ENCODE measurements around the gene LRRC10B.
A peak's percentile ranks its signal among the peaks of the same experiment; 100 is the strongest.

LRRC10B gene

DNA sequence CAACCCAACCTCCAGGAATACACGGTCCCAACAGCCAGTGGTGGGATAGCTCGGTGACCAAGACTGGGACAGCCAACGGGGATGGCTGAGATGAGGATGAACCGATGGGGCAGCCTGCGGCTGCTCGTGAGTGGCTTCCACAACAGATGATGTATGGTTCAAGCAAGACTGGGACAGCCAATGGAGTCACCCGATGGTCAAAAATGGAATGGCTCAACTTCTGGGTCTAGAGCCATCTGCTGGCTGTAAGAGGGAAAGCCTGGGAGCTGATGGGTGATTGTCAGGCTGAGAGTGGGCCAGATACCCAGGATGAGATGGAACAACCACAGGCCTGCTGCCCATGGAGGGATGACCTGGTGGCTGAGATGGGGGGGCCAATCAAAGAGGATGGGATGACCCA, 36.8 kb downstream of the LRRC10B start:
- no peak for DNase-seq (ENCODE audit: low read depth)
- TF ChIP-seq, protein P1, sequence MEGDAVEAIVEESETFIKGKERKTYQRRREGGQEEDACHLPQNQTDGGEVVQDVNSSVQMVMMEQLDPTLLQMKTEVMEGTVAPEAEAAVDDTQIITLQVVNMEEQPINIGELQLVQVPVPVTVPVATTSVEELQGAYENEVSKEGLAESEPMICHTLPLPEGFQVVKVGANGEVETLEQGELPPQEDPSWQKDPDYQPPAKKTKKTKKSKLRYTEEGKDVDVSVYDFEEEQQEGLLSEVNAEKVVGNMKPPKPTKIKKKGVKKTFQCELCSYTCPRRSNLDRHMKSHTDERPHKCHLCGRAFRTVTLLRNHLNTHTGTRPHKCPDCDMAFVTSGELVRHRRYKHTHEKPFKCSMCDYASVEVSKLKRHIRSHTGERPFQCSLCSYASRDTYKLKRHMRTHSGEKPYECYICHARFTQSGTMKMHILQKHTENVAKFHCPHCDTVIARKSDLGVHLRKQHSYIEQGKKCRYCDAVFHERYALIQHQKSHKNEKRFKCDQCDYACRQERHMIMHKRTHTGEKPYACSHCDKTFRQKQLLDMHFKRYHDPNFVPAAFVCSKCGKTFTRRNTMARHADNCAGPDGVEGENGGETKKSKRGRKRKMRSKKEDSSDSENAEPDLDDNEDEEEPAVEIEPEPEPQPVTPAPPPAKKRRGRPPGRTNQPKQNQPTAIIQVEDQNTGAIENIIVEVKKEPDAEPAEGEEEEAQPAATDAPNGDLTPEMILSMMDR (IDR thresholded peaks at IDR 0.05; ENCODE audit: control insufficient read depth, insufficient read depth, low read depth, low read length, missing control alignments), result peak; percentile 42
- H3K4me3 ChIP-seq (ENCODE audit: control insufficient read depth, low read depth, low read length), result no peak overlapping the region

DNA sequence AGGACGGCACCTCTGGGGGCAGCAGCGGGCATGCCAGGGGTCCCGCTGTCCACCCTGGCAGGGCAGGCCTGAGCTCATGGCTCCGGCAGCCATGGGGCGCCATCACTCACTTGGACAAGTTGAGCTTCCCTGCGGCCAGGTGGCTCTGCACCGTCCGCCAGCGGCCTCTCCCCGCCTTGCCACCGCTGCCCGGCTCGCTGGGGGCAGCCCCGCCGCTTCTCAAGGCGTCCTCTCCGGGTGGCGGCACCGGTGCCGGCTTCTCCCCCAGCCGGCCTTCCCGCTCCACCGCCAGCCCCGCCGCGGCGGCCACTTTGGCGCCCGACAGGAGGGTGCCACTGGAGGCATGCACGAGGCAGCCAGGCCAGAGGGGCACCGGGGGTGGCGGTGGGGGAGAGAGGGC, 37.4 kb downstream of the LRRC10B start:
- no peak for DNase-seq (ENCODE audit: low read depth)
- TF ChIP-seq, protein P1 (IDR thresholded peaks at IDR 0.05; ENCODE audit: control insufficient read depth, insufficient read depth, low read depth, low read length, missing control alignments), result no peak
- H3K4me3 ChIP-seq (ENCODE audit: control insufficient read depth, low read depth, low read length), result no peak overlapping the region

DNA sequence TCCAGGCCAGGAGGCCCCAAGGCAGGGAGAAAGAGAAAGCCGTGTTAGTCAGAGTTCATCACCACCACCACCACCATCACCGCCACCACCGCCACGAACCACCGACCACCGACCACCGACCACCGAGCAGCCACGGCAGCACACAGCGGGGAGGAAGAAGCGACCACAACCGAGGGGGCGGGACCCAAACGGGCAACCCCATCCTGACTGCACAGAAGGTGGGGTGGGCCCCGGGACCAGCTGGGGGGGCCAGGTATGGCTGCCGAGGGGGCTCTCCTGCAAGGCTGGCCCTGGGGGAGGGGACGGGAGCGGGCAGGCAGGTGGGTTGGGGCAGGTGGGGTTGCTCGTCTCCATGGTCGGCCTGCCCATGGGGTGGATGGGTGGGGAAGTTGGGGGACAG, 38.1 kb downstream of the LRRC10B start:
- no peak overlapping the region for H3K4me3 ChIP-seq (ENCODE audit: control insufficient read depth, low read depth, low read length)
- TF ChIP-seq, protein P1 (IDR thresholded peaks at IDR 0.05; ENCODE audit: control insufficient read depth, insufficient read depth, low read depth, low read length, missing control alignments), result no peak

DNA sequence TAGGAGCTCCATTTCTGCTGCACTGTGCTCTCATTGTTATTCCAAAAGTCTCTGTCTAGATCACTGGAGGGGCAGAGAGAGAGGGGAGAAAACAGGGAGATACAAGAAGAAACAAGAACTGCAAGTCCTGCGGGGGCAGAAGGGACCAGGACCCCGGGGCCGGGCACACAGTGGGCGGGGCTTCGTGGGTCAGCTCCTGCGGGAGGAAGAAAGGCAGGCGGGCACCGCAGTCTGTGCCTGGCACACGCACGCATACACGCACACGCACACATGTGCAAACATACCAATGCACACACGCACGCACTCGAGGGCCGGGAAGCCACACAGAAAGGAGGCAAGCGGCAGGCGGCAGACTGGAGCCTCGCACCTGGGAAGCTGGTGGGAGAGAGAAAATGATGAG, 38.7 kb downstream of the LRRC10B start:
- DNase-seq (ENCODE audit: low read depth), result no peak
- H3K4me3 ChIP-seq (ENCODE audit: control insufficient read depth, low read depth, low read length), result no peak overlapping the region
- TF ChIP-seq, protein P1 (IDR thresholded peaks at IDR 0.05; ENCODE audit: control insufficient read depth, insufficient read depth, low read depth, low read length, missing control alignments), result no peak

More for the DNA sequence above, 38.1 kb downstream of the LRRC10B start:
- DNase-seq (ENCODE audit: low read depth), result no peak

DNA sequence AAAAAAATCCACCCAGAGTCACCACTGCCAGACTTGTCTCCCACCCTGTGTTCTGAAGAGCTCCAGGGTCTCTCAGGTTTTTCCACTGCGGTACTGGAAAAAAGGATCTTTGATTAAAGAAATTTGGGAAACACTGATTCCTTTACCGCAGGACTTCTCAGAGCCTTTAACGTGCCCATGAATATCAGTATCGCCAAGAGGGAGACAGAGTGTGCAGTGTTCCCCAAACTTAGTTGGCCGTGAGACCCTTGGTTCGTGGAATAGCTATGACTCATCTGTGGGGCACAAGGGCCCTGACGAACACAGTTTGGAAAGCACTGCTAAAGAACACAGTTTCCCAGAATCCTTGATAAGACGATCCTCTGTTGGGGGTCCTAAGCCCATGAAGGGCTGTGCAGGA, 40.6 kb downstream of the LRRC10B start:
- TF ChIP-seq, protein P1 (IDR thresholded peaks at IDR 0.05; ENCODE audit: control insufficient read depth, insufficient read depth, low read depth, low read length, missing control alignments), result no peak
- no peak overlapping the region for H3K4me3 ChIP-seq (ENCODE audit: control insufficient read depth, low read depth, low read length)
- no peak for DNase-seq (ENCODE audit: low read depth)

DNA sequence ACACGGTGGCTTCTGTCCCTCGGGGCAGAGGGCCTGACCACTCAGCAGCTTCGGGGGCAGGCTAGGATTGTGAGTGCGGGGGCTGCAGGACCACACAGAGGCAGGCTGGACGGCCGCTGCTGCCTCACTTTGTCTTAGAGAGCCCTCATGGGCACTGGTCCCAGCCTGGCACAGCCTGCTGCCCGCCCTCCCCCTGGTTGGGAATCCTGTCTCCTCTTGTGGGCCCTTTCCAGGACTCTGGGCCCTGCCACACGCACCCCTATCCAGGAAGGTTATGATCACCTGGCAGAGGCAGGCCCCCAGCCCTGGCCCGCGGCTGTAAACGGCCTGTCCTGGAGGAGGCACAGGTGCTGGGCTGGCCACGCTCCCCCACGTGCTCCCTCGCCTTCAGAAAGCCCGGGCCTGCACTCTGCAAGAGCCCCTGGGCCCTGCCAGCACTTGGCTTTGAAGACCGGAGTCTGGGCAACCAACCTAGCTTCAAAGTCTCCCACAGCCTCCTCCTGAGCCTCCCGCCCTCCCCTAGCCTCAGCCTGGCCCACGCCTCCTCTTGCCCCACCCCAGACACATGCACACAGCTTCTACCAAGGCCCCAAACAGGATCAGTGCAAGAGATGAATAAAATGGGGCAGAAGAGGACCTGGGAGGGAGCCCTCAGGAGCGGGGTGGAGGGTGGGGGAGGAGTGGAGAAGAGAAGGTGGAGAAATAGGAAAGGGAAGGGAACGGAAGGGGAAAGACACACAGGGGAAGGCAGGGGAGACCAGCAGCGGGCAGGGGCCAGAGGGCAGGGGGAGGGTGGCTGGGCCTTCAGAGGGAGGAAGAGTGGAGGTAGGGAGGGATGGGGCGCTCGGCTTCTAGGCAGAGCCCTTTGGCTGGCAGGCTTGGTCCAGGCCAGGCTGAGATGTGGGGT, 41.4 kb downstream of the LRRC10B start:
- no peak overlapping the region for H3K4me3 ChIP-seq (ENCODE audit: control insufficient read depth, low read depth, low read length)
- DNase-seq (ENCODE audit: low read depth), result no peak
- TF ChIP-seq, protein P1 (IDR thresholded peaks at IDR 0.05; ENCODE audit: control insufficient read depth, insufficient read depth, low read depth, low read length, missing control alignments), result no peak

All from AG09309 (cell line).